IPS-20b (cell line): ENCODE data around the gene MYO18B.

ENCODE experiments used
- H3K27ac ChIP-seq: one replicate; pipeline ENCODE4 v1.5.1; 2013; ENCODE audit warnings: low read length
- H3K27me3 ChIP-seq: 2 replicates; pipeline ENCODE4 v1.6.1; 2013; ENCODE audit warnings: mild to moderate bottlenecking, low read length, inconsistent platforms; ENCODE audit not compliant: insufficient read depth
- H3K36me3 ChIP-seq: 2 replicates; pipeline ENCODE4 v1.6.1; 2013; ENCODE audit warnings: low read depth, mild to moderate bottlenecking, inconsistent platforms, low read length, moderate library complexity; ENCODE audit not compliant: insufficient read depth
- H3K4me1 ChIP-seq: 2 replicates; pipeline ENCODE4 v1.6.1; 2013; ENCODE audit warnings: mild to moderate bottlenecking, control low read depth, inconsistent platforms, low read length, moderate library complexity; ENCODE audit not compliant: insufficient read depth
- H3K4me3 ChIP-seq: 2 replicates; pipeline ENCODE4 v1.5.1; 2013; ENCODE audit warnings: mild to moderate bottlenecking, low read length, inconsistent platforms
- H3K9ac ChIP-seq: 2 replicates; pipeline ENCODE4 v1.6.1; 2013; ENCODE audit warnings: low read depth, mild to moderate bottlenecking, inconsistent platforms, low read length, moderate library complexity
- H3K9me3 ChIP-seq: 2 replicates; pipeline ENCODE4 v1.6.1; 2013; ENCODE audit warnings: mild to moderate bottlenecking, low read depth, low read length, inconsistent platforms; ENCODE audit not compliant: insufficient read depth

Gene MYO18B

GRCh38 chr22:25834490-25834889 lies 92.5 kb downstream of the MYO18B start:
- no peak overlapping the region for H3K27ac ChIP-seq
- no peak overlapping the region for H3K9ac ChIP-seq
- H3K4me1 ChIP-seq = no peaks in the 10 kb centered on the region
- H3K4me3 ChIP-seq = no peak overlapping the region
- no peaks in the 10 kb centered on the region for H3K9me3 ChIP-seq
- H3K36me3 ChIP-seq = no peaks in the 10 kb centered on the region
- H3K27me3 ChIP-seq = no peaks in the 10 kb centered on the region

- no peak overlapping the region for H3K9ac ChIP-seq
- no peaks in the 10 kb centered on the region for H3K9me3 ChIP-seq
- no peak overlapping the region for H3K4me3 ChIP-seq
- H3K27me3 ChIP-seq = no peaks in the 10 kb centered on the region
- H3K36me3 ChIP-seq = no peaks in the 10 kb centered on the region
- no peaks in the 10 kb centered on the region for H3K4me1 ChIP-seq
- no peak overlapping the region for H3K27ac ChIP-seq
These were observed 93.4 kb downstream of the MYO18B start for GRCh38 chr22:25835348-25835747.

- Histone ChIP-seq H3K9ac (no peak overlapping the region), H3K27ac (no peak overlapping the region), H3K36me3 (no peaks in the 10 kb centered on the region), H3K4me3 (no peak overlapping the region), H3K27me3 (no peaks in the 10 kb centered on the region), H3K9me3 (no peaks in the 10 kb centered on the region), H3K4me1 (no peaks in the 10 kb centered on the region)
These were observed 95.4 kb downstream of the MYO18B start for GRCh38 chr22:25837288-25837900.

- Histone ChIP-seq H3K36me3 (no peaks in the 10 kb centered on the region), H3K9me3 (no peaks in the 10 kb centered on the region), H3K4me3 (no peak overlapping the region), H3K27me3 (no peaks in the 10 kb centered on the region), H3K4me1 (no peaks in the 10 kb centered on the region), H3K27ac (no peak overlapping the region), H3K9ac (no peak overlapping the region)
These were observed 97.2 kb downstream of the MYO18B start for GRCh38 chr22:25838960-25839741.

GRCh38 chr22:25839755-25840154 lies 97.8 kb downstream of the MYO18B start:
- Histone ChIP-seq H3K36me3 (no peaks in the 10 kb centered on the region), H3K9ac (no peak overlapping the region), H3K27ac (no peak overlapping the region), H3K9me3 (no peaks in the 10 kb centered on the region), H3K4me3 (no peak overlapping the region), H3K4me1 (no peaks in the 10 kb centered on the region), H3K27me3 (no peaks in the 10 kb centered on the region)

GRCh38 chr22:25840167-25840566 lies 98.2 kb downstream of the MYO18B start:
- Histone ChIP-seq H3K4me1 (no peaks in the 10 kb centered on the region), H3K9me3 (no peaks in the 10 kb centered on the region), H3K27me3 (no peaks in the 10 kb centered on the region), H3K4me3 (no peak overlapping the region), H3K27ac (no peak overlapping the region), H3K36me3 (no peaks in the 10 kb centered on the region), H3K9ac (no peak overlapping the region)

GRCh38 chr22:25840891-25841290 lies 98.9 kb downstream of the MYO18B start:
- Histone ChIP-seq H3K36me3 (no peaks in the 10 kb centered on the region), H3K27me3 (no peaks in the 10 kb centered on the region), H3K4me3 (no peak overlapping the region), H3K27ac (no peak overlapping the region), H3K9ac (no peak overlapping the region), H3K9me3 (no peaks in the 10 kb centered on the region), H3K4me1 (no peaks in the 10 kb centered on the region)

GRCh38 chr22:25841775-25842174 lies 99.8 kb downstream of the MYO18B start:
- Histone ChIP-seq H3K36me3 (no peaks in the 10 kb centered on the region), H3K27ac (no peak overlapping the region), H3K27me3 (no peaks in the 10 kb centered on the region), H3K9ac (no peak overlapping the region), H3K4me3 (no peak overlapping the region), H3K9me3 (no peaks in the 10 kb centered on the region), H3K4me1 (no peaks in the 10 kb centered on the region)

- Histone ChIP-seq H3K27ac (no peak overlapping the region), H3K27me3 (no peaks in the 10 kb centered on the region), H3K4me3 (no peak overlapping the region), H3K36me3 (no peaks in the 10 kb centered on the region), H3K9ac (no peak overlapping the region), H3K4me1 (no peaks in the 10 kb centered on the region), H3K9me3 (no peaks in the 10 kb centered on the region)
These were observed 101.8 kb downstream of the MYO18B start for GRCh38 chr22:25843660-25844405.

GRCh38 chr22:25844601-25845000 lies 102.6 kb downstream of the MYO18B start:
- Histone ChIP-seq H3K27ac (no peak overlapping the region), H3K4me1 (no peaks in the 10 kb centered on the region), H3K9me3 (no peaks in the 10 kb centered on the region), H3K27me3 (no peaks in the 10 kb centered on the region), H3K36me3 (no peaks in the 10 kb centered on the region), H3K9ac (no peak overlapping the region), H3K4me3 (no peak overlapping the region)

GRCh38 chr22:25845985-25846745 lies 104.2 kb downstream of the MYO18B start:
- no peaks in the 10 kb centered on the region for H3K9me3 ChIP-seq
- no peaks in the 10 kb centered on the region for H3K36me3 ChIP-seq
- no peak overlapping the region for H3K4me3 ChIP-seq
- H3K4me1 ChIP-seq = no peaks in the 10 kb centered on the region
- no peak overlapping the region for H3K27ac ChIP-seq
- no peaks in the 10 kb centered on the region for H3K27me3 ChIP-seq
- H3K9ac ChIP-seq = no peak overlapping the region
